Naive B cell (primary cell): ENCODE measurements around the gene CHAD. TPM values are rescaled to one million over a fixed set of nuclear protein-coding genes. Genes with fewer than 3 reads are reported as not detected.

Experiments used
- ATAC-seq, 2 donors: fragments of 150-1000 bp; cut with Tn5 transposase; 2 replicates each; pipeline ENCODE4 v1.10.0; 2021; ENCODE audit warnings: low read depth in 2 of 2, mild to moderate bottlenecking in 2 of 2, moderate library complexity in 2 of 2
- DNase-seq: peaks from one replicate; pipeline ENCODE4 v3.0.0; 2022
- H3K27ac Mint-ChIP-seq, 6 donors: one replicate each; pipeline ENCODE4 v1.8.0; 2020 to 2022; ENCODE audit warnings: mild to moderate bottlenecking in 6 of 6, mixed read lengths in 6 of 6, moderate library complexity in 5 of 6, inconsistent platforms in 2 of 6
- H3K27me3 Mint-ChIP-seq, 3 donors: one replicate each; pipeline ENCODE4 v1.8.0; 2021 to 2022; ENCODE audit warnings: mixed read lengths in 3 of 3, mild to moderate bottlenecking in 1 of 3
- H3K36me3 Mint-ChIP-seq, 2 donors: one replicate each; pipeline ENCODE4 v1.8.0; 2020 to 2022; ENCODE audit warnings: mixed read lengths in 2 of 2, inconsistent platforms in 1 of 2, mild to moderate bottlenecking in 1 of 2
- H3K4me1 Mint-ChIP-seq, 3 donors: one replicate each; pipeline ENCODE4 v1.8.0; 2020 to 2022; ENCODE audit warnings: mixed read lengths in 3 of 3, inconsistent platforms in 1 of 3, mild to moderate bottlenecking in 1 of 3, moderate library complexity in 1 of 3
- H3K4me3 Mint-ChIP-seq, 8 donors: one replicate each; pipeline ENCODE4 v1.8.0; 2020 to 2022; ENCODE audit warnings: mild to moderate bottlenecking in 8 of 8, mixed read lengths in 8 of 8, moderate library complexity in 8 of 8, inconsistent platforms in 2 of 8
- H3K9me3 Mint-ChIP-seq, 7 donors: one replicate each; pipeline ENCODE4 v1.8.0; 2020 to 2022; ENCODE audit warnings: mixed read lengths in 7 of 7, mild to moderate bottlenecking in 5 of 7, inconsistent platforms in 2 of 7, moderate library complexity in 1 of 7
- polyA plus RNA-seq, 6 donors: library from polyadenylated mRNA; unstranded; fragments of 300-500 nt; fragmentation: Illumina TruSeq; gene quantifications; one replicate each; pipeline ENCODE4 v1.2.3, GENCODE V29; 2021; ENCODE audit warnings: low read depth in 6 of 6

Gene CHAD
- polyA plus RNA-seq, 6 donors from 2014 or later: 0.14 to 0.24 (median 0.16) TPM; not detected in 3

- H3K4me3 Mint-ChIP-seq: peak overlapping the region in 2 of 8 donors; percentile 67 to 69
- H3K27ac Mint-ChIP-seq: peak overlapping the region in 1 of 6 donors; percentile 67
- H3K27me3 Mint-ChIP-seq: peaks cover 5 to 34% (median 30%) of the 10 kb centered on the region in 3 donors
- peaks cover 6 to 22% (median 8%) of the 10 kb centered on the region in 3 donors for H3K4me1 Mint-ChIP-seq
- ATAC-seq (no peak), DNase-seq (no peak)
- no peaks in the 10 kb centered on the region for H3K9me3 Mint-ChIP-seq
- peaks cover 0 to 14% of the 10 kb centered on the region in 2 donors for H3K36me3 Mint-ChIP-seq
Measured at GRCh38 chr17:50466371-50467113, 2.1 kb downstream of the CHAD start.

GRCh38 chr17:50465635-50466034 lies 3.0 kb downstream of the CHAD start:
- H3K4me1 Mint-ChIP-seq: peaks cover 6 to 22% (median 8%) of the 10 kb centered on the region in 3 donors
- DNase-seq: no peak
- H3K27ac Mint-ChIP-seq: no peak overlapping the region
- H3K36me3 Mint-ChIP-seq: peaks cover 0 to 13% of the 10 kb centered on the region in 2 donors
- no peak for ATAC-seq
- peaks cover 5 to 30% (median 29%) of the 10 kb centered on the region in 3 donors for H3K27me3 Mint-ChIP-seq
- no peaks in the 10 kb centered on the region for H3K9me3 Mint-ChIP-seq
- H3K4me3 Mint-ChIP-seq: no peak overlapping the region

GRCh38 chr17:50465171-50465570 lies 3.5 kb downstream of the CHAD start:
- DNase-seq (no peak), ATAC-seq (no peak)
- Mint-ChIP-seq H3K4me1 (peaks cover 6 to 22% (median 8%) of the 10 kb centered on the region in 3 donors), H3K4me3 (no peak overlapping the region), H3K27ac (no peak overlapping the region), H3K36me3 (peaks cover 0 to 13% of the 10 kb centered on the region in 2 donors), H3K27me3 (peaks cover 5 to 27% (median 27%) of the 10 kb centered on the region in 3 donors), H3K9me3 (no peaks in the 10 kb centered on the region)

- peaks cover 5 to 24% (median 23%) of the 10 kb centered on the region in 3 donors for H3K27me3 Mint-ChIP-seq
- H3K4me1 Mint-ChIP-seq: peaks cover 6 to 22% (median 8%) of the 10 kb centered on the region in 3 donors
- no peak overlapping the region for H3K27ac Mint-ChIP-seq
- H3K36me3 Mint-ChIP-seq: peaks cover 0 to 13% of the 10 kb centered on the region in 2 donors
- no peak for DNase-seq
- no peak for ATAC-seq
- no peak overlapping the region for H3K4me3 Mint-ChIP-seq
- no peaks in the 10 kb centered on the region for H3K9me3 Mint-ChIP-seq
Measured at GRCh38 chr17:50464736-50465135, 3.9 kb downstream of the CHAD start.

GRCh38 chr17:50464121-50464520 lies 4.6 kb downstream of the CHAD start:
- Mint-ChIP-seq H3K27me3 (peaks cover 5 to 21% (median 18%) of the 10 kb centered on the region in 3 donors), H3K9me3 (no peaks in the 10 kb centered on the region), H3K36me3 (peaks cover 0 to 13% of the 10 kb centered on the region in 2 donors)

GRCh38 chr17:50462446-50462845 lies 6.2 kb downstream of the CHAD start:
- DNase-seq: no peak
- no peak overlapping the region for H3K27ac Mint-ChIP-seq
- ATAC-seq: no peak
- peaks cover 0 to 12% (median 8%) of the 10 kb centered on the region in 3 donors for H3K4me1 Mint-ChIP-seq
- H3K9me3 Mint-ChIP-seq: no peaks in the 10 kb centered on the region
- H3K36me3 Mint-ChIP-seq: peaks cover 0 to 8% of the 10 kb centered on the region in 2 donors
- H3K27me3 Mint-ChIP-seq: peaks cover 2 to 9% (median 7%) of the 10 kb centered on the region in 3 donors
- no peak overlapping the region for H3K4me3 Mint-ChIP-seq

More at GRCh38 chr17:50464121-50464520, 4.6 kb downstream of the CHAD start:
- Mint-ChIP-seq H3K4me1 (peaks cover 6 to 22% (median 8%) of the 10 kb centered on the region in 3 donors), H3K4me3 (no peak overlapping the region), H3K27ac (no peak overlapping the region)
- DNase-seq (no peak), ATAC-seq (no peak)

GRCh38 chr17:50461550-50462132 lies 7.0 kb downstream of the CHAD start:
- H3K4me1 Mint-ChIP-seq: peaks cover 0 to 7% (median 3%) of the 10 kb centered on the region in 3 donors
- H3K36me3 Mint-ChIP-seq: peaks cover 0 to under 1% of the 10 kb centered on the region in 2 donors
- peaks cover 0 to under 1% (median 0%) of the 10 kb centered on the region in 3 donors for H3K27me3 Mint-ChIP-seq
- H3K27ac Mint-ChIP-seq: peak overlapping the region in 2 of 6 donors; percentile 56 to 77
- DNase-seq (no peak), ATAC-seq (no peak)
- no peaks in the 10 kb centered on the region for H3K9me3 Mint-ChIP-seq
- no peak overlapping the region for H3K4me3 Mint-ChIP-seq

GRCh38 chr17:50460831-50461526 lies 7.7 kb downstream of the CHAD start:
- no peak for DNase-seq
- Mint-ChIP-seq H3K4me3 (no peak overlapping the region), H3K27me3 (no peaks in the 10 kb centered on the region), H3K9me3 (no peaks in the 10 kb centered on the region), H3K36me3 (no peaks in the 10 kb centered on the region), H3K4me1 (peaks cover 0 to 3% (median 0%) of the 10 kb centered on the region in 3 donors), H3K27ac (no peak overlapping the region)
- ATAC-seq: no peak

GRCh38 chr17:50459756-50460155 lies 8.9 kb downstream of the CHAD start:
- Mint-ChIP-seq H3K4me3 (no peak overlapping the region), H3K36me3 (no peaks in the 10 kb centered on the region), H3K9me3 (no peaks in the 10 kb centered on the region), H3K27ac (peak overlapping the region in 2 of 6 donors; percentile 33 to 63), H3K27me3 (no peaks in the 10 kb centered on the region), H3K4me1 (peaks cover 0 to 3% (median 0%) of the 10 kb centered on the region in 3 donors)
- ATAC-seq (no peak), DNase-seq (no peak)

GRCh38 chr17:50458701-50459676 lies 9.7 kb downstream of the CHAD start:
- no peaks in the 10 kb centered on the region for H3K9me3 Mint-ChIP-seq
- H3K27ac Mint-ChIP-seq: peak overlapping the region in 1 of 6 donors; percentile 65
- no peaks in the 10 kb centered on the region for H3K4me1 Mint-ChIP-seq
- H3K27me3 Mint-ChIP-seq: no peaks in the 10 kb centered on the region
- DNase-seq (no peak), ATAC-seq (no peak)
- no peak overlapping the region for H3K4me3 Mint-ChIP-seq
- no peaks in the 10 kb centered on the region for H3K36me3 Mint-ChIP-seq

GRCh38 chr17:50458270-50458669 lies 10.4 kb downstream of the CHAD start:
- no peaks in the 10 kb centered on the region for H3K36me3 Mint-ChIP-seq
- H3K27ac Mint-ChIP-seq: no peak overlapping the region
- H3K4me3 Mint-ChIP-seq: no peak overlapping the region
- no peaks in the 10 kb centered on the region for H3K27me3 Mint-ChIP-seq
- H3K9me3 Mint-ChIP-seq: no peaks in the 10 kb centered on the region
- H3K4me1 Mint-ChIP-seq: peaks cover 4 to 6% (median 6%) of the 10 kb centered on the region in 3 donors
- ATAC-seq (no peak), DNase-seq (no peak)

- peaks cover 9 to 13% (median 12%) of the 10 kb centered on the region in 3 donors for H3K4me1 Mint-ChIP-seq
- no peak overlapping the region for H3K4me3 Mint-ChIP-seq
- no peak overlapping the region for H3K27ac Mint-ChIP-seq
- ATAC-seq (no peak), DNase-seq (no peak)
- no peaks in the 10 kb centered on the region for H3K36me3 Mint-ChIP-seq
- no peaks in the 10 kb centered on the region for H3K9me3 Mint-ChIP-seq
- H3K27me3 Mint-ChIP-seq: no peaks in the 10 kb centered on the region
Measured at GRCh38 chr17:50457621-50458020, 11.1 kb downstream of the CHAD start.
